Ishikawa (cell line): ENCODE results near the gene SLC2A8.

Experiments
- CEBPB ChIP-seq: IDR thresholded peaks from 2 replicates; pipeline ENCODE4 v1.6.1; 2012
- CREB1 ChIP-seq: IDR thresholded peaks from 2 replicates; pipeline ENCODE4 v1.6.1; 2012; ENCODE audit warnings: low read depth
- EGR1 ChIP-seq: IDR thresholded peaks from 2 replicates; pipeline ENCODE4 v1.6.1; 2012
- EP300 ChIP-seq: IDR thresholded peaks from 2 replicates; pipeline ENCODE4 v1.6.1; 2012; ENCODE audit warnings: borderline replicate concordance
- FOXM1 ChIP-seq: IDR thresholded peaks from 2 replicates; pipeline ENCODE4 v1.6.1; 2012; ENCODE audit warnings: low read depth, borderline replicate concordance
- NFIC ChIP-seq: IDR thresholded peaks from 2 replicates; pipeline ENCODE4 v1.6.1; 2012
- RAD21 ChIP-seq: IDR thresholded peaks from 2 replicates; pipeline ENCODE4 v1.6.1; 2012; ENCODE audit warnings: low read depth
- TAF1 ChIP-seq: IDR thresholded peaks from 2 replicates; pipeline ENCODE4 v1.6.1; 2012; ENCODE audit warnings: low read depth, mild to moderate bottlenecking
- TCF12 ChIP-seq: IDR thresholded peaks from 2 replicates; pipeline ENCODE4 v1.6.1; 2012; ENCODE audit warnings: low read depth
- TEAD4 ChIP-seq: IDR thresholded peaks from 2 replicates; pipeline ENCODE4 v1.6.1; 2012
- YY1 ChIP-seq: IDR thresholded peaks from 2 replicates; pipeline ENCODE4 v1.6.1; 2012; ENCODE audit warnings: low read depth
- ZBTB7A ChIP-seq: IDR thresholded peaks from 2 replicates; pipeline ENCODE4 v1.6.1; 2012; ENCODE audit warnings: low read depth
- TF ChIP-seq, protein P1 (sequence below): IDR thresholded peaks from 2 replicates; pipeline ENCODE4 v1.6.1; 2012
- TF ChIP-seq, protein P2 (sequence below): IDR thresholded peaks from 2 replicates; pipeline ENCODE4 v1.6.1; 2012; ENCODE audit warnings: low read depth, mild to moderate bottlenecking
- TF ChIP-seq, protein P3 (sequence below): IDR thresholded peaks from 2 replicates; pipeline ENCODE4 v1.6.1; 2012

Gene SLC2A8

DNA sequence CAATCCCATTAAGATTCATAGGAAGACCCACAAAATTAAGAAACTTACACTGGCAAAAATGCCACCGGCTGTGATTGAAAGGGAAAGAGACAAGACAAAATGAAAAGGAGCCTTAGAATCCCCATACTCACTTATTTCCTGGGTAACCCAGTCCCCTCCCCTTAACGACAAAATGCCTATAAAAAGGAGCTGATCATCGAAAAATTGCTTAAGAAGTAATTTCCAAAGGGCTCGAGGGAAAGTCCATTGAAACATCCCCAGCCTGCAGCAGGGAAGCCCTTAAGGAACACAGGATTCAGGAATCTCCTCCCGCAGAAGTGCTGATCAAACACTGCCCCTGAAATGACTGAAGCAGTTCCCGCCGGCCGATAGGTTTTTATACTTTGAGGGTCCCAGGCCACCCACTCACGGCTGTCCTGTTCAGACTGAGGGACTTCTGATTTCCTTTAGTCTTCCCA, 26.5 kb downstream of the SLC2A8 start:
- TF ChIP-seq TEAD4: no peak
- TF ChIP-seq FOXM1: no peak
- no peak for TF ChIP-seq EGR1
- no peak for TF ChIP-seq CEBPB
- no peak for TF ChIP-seq ZBTB7A
- no peak for TF ChIP-seq TCF12
- TF ChIP-seq TAF1: no peak

DNA sequence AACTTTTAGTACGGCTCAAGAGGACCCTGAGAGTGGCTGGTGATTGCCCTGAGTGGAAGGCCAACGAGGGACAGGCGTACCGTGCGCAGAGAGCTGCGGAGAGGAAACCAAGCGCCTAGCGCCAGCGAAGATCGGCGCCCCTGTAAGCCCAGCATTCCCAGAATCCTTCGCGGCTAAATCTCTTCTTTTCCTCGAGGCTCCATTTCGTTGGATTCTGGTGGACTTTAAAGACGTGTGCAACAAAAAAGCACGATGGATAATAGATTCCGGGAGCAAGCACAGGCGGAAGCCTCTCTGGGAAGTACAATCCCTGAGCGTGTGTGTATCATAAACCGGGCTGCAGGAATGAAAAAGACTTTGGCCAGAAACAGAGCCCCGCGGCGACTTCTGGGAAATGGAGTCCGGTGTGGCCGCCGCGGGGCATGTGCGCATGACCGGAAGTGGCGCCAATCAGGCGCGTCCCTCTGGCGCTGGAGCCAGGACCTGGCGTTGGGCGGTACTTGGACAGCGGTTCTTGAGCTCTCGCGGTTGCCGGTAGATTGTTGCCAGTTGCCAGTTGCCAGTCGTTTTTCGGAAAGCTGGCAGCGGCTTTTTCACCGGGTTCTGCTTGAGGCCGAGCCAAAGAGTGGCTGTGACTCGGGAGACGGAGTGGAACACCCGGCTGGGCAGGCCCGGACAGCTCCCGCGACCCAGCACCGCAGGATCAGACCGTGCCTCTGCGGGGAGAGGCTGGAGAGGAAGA, 27.1 kb downstream of the SLC2A8 start, which contains the start of gene ZNF79:
Gene ZNF79 (plus strand): TSS at position 449 of the 742 bp plus-strand sequence. CDS start 406 bp downstream, outside the sequence.
- TF ChIP-seq, protein P1, sequence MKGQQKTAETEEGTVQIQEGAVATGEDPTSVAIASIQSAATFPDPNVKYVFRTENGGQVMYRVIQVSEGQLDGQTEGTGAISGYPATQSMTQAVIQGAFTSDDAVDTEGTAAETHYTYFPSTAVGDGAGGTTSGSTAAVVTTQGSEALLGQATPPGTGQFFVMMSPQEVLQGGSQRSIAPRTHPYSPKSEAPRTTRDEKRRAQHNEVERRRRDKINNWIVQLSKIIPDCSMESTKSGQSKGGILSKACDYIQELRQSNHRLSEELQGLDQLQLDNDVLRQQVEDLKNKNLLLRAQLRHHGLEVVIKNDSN: peak; percentile 62
- TF ChIP-seq TAF1 (peak; percentile 62; the same call in 1 of the 2 replicates), CEBPB (no peak), FOXM1 (no peak), YY1 (peak; percentile 66), CREB1 (peak; percentile 92), ZBTB7A (no peak), NFIC (peak; percentile 49), TCF12 (no peak; the same call in 1 of the 2 replicates)
- TF ChIP-seq, protein P2, sequence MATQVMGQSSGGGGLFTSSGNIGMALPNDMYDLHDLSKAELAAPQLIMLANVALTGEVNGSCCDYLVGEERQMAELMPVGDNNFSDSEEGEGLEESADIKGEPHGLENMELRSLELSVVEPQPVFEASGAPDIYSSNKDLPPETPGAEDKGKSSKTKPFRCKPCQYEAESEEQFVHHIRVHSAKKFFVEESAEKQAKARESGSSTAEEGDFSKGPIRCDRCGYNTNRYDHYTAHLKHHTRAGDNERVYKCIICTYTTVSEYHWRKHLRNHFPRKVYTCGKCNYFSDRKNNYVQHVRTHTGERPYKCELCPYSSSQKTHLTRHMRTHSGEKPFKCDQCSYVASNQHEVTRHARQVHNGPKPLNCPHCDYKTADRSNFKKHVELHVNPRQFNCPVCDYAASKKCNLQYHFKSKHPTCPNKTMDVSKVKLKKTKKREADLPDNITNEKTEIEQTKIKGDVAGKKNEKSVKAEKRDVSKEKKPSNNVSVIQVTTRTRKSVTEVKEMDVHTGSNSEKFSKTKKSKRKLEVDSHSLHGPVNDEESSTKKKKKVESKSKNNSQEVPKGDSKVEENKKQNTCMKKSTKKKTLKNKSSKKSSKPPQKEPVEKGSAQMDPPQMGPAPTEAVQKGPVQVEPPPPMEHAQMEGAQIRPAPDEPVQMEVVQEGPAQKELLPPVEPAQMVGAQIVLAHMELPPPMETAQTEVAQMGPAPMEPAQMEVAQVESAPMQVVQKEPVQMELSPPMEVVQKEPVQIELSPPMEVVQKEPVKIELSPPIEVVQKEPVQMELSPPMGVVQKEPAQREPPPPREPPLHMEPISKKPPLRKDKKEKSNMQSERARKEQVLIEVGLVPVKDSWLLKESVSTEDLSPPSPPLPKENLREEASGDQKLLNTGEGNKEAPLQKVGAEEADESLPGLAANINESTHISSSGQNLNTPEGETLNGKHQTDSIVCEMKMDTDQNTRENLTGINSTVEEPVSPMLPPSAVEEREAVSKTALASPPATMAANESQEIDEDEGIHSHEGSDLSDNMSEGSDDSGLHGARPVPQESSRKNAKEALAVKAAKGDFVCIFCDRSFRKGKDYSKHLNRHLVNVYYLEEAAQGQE: peak; percentile 59
- TF ChIP-seq, protein P3, sequence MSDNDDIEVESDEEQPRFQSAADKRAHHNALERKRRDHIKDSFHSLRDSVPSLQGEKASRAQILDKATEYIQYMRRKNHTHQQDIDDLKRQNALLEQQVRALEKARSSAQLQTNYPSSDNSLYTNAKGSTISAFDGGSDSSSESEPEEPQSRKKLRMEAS: peak; percentile 21

DNA sequence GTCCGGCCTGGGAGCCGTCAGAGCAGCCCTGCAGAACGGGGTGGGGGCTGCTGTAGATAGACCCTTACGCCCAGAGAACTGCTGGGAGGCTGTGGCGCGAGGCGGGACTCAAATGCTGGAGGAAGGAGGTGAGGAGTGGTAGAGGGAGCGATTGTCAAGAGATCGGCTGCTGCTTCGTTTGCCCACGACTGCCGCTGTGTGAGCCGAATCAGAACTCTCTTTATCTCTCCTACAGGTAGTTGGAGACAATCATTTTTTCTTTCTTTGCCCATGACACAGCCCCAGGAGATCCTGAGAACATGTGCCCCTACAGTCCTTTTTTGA, 27.7 kb downstream of the SLC2A8 start:
- TF ChIP-seq RAD21: no peak
- TF ChIP-seq, protein P2: no peak
- TF ChIP-seq, protein P3: no peak
- no peak for TF ChIP-seq FOXM1
- TF ChIP-seq ZBTB7A: no peak
- no peak for TF ChIP-seq TAF1
- no peak for TF ChIP-seq NFIC
- TF ChIP-seq EP300: no peak
- TF ChIP-seq TEAD4: no peak
- no peak for TF ChIP-seq EGR1
- no peak for TF ChIP-seq CEBPB

DNA sequence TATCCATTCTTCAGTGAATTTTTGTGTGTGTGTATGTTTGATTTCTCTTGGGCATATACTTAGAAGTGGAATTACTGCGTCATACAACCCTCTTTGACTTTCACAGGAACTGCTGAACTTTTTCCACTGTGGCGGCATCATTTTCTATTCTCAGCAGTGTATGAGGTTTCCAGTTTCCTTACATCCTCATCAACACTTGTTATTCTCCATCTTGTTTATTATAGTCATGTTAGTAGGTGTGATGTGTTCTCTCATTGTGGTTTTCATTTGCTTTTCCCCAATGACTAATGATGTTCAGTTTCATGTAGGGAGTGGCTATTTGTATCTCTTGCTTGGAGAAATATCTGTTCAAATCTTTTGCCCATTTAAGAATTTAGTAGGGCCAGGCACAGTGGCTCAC, 29.8 kb downstream of the SLC2A8 start:
- TF ChIP-seq YY1: no peak
- TF ChIP-seq, protein P2: no peak

DNA sequence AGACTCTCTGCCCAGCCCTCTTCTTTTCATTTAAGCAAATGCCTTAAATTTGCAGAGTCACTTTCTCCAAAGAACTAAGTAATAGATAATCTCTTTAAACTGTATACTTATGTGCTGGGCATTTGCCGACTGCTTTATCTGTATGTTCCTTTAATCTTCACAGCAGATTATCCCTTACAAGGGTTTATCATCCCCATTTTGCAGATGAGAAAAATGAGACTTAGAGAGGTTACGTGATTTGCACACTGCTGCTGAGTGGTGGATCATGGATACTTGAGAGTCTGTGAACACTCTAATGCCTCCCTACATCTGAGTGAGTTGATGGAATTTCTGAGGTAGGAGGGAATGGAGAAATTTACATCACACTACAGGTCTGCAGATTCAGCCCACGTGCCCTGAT, 31.4 kb downstream of the SLC2A8 start:
- TF ChIP-seq CREB1 (no peak), TCF12 (no peak), CEBPB (no peak), EGR1 (no peak), TEAD4 (no peak), TAF1 (no peak), FOXM1 (no peak), NFIC (no peak), YY1 (no peak), EP300 (no peak), ZBTB7A (no peak), RAD21 (no peak)
- TF ChIP-seq, protein P2: no peak
- TF ChIP-seq, protein P3: no peak
- TF ChIP-seq, protein P1: no peak
